Left ventricle myocardium inferior (tissue), 1 donor: ENCODE results near the gene TLL2. TPM values are rescaled to one million over a fixed set of nuclear protein-coding genes. Genes with fewer than 3 reads are reported as not detected.

Experiments
- DNase-seq: peaks from one replicate; pipeline ENCODE4 v3.0.0-alpha.2; 2020
- H3K27ac ChIP-seq: fragments of 200-600 bp; replicated peaks from 2 replicates; pipeline ENCODE4 v1.8.0; 2021
- H3K27me3 ChIP-seq: fragments of 200-600 bp; 2 replicates; pipeline ENCODE4 v1.8.0; 2021; ENCODE audit warnings: low read depth
- H3K36me3 ChIP-seq: fragments of 200-600 bp; 2 replicates; pipeline ENCODE4 v1.8.0; 2021
- H3K4me1 ChIP-seq: fragments of 200-600 bp; 2 replicates; pipeline ENCODE4 v1.8.0; 2021
- H3K4me3 ChIP-seq: fragments of 200-600 bp; 2 replicates; pipeline ENCODE4 v1.8.0; 2021; ENCODE audit warnings: mild to moderate bottlenecking, moderate library complexity
- H3K9me3 ChIP-seq: fragments of 200-600 bp; replicated peaks from 2 replicates; pipeline ENCODE4 v1.8.0; 2021
- CTCF ChIP-seq: fragments of 200-600 bp; IDR thresholded peaks from 2 replicates; pipeline ENCODE4 v1.8.0; 2021; ENCODE audit warnings: antibody characterized with exemption, mild to moderate bottlenecking, borderline replicate concordance
- intact Hi-C: fragments of 100-400 bp; cut with micrococcal nuclease; formaldehyde crosslinking; loops from one replicate; pipeline ENCODE4 v1.11.0; 2022
- total RNA-seq: library from RNA; stranded (reverse); fragmentation: NEBNext Ultra II Directional; extraction: Animal tissue kit (Norgen Biotek cat#: 25700); gene quantifications from one replicate; pipeline ENCODE4 v1.2.1, GENCODE V29; 2021
- donor health status: DM: no; HTN: yes; CAD: no; lungs with severe emphysema.

Gene TLL2
- total RNA-seq, 1 donor from 2014 or later = 7.0 TPM

- no peaks in the 10 kb centered on the region for H3K9me3 ChIP-seq
- H3K36me3 ChIP-seq = no peaks in the 10 kb centered on the region
- no peak for TF ChIP-seq CTCF
- peaks cover 5% of the 10 kb centered on the region for H3K27me3 ChIP-seq
- H3K4me3 ChIP-seq = no peak overlapping the region
- peak overlapping the region; percentile 60 for H3K27ac ChIP-seq
- intact Hi-C loops = no loop called here
- peaks cover 71% of the 10 kb centered on the region for H3K4me1 ChIP-seq
- no peak for DNase-seq
Measured at GRCh38 chr10:96415891-96416554, 97.7 kb downstream of the TLL2 start.

- Histone ChIP-seq H3K27ac (no peak overlapping the region), H3K9me3 (no peaks in the 10 kb centered on the region), H3K4me1 (peaks cover 64% of the 10 kb centered on the region), H3K36me3 (no peaks in the 10 kb centered on the region), H3K4me3 (no peak overlapping the region), H3K27me3 (peaks cover 5% of the 10 kb centered on the region)
- no peak for DNase-seq
- intact Hi-C loops = no loop called here
- no peak for TF ChIP-seq CTCF
Measured at GRCh38 chr10:96415150-96415890, 98.4 kb downstream of the TLL2 start.

- no peak for TF ChIP-seq CTCF
- no peak for DNase-seq
- H3K9me3 ChIP-seq = no peaks in the 10 kb centered on the region
- H3K36me3 ChIP-seq = no peaks in the 10 kb centered on the region
- H3K4me1 ChIP-seq = peaks cover 62% of the 10 kb centered on the region
- intact Hi-C loops = no loop called here
- no peak overlapping the region for H3K4me3 ChIP-seq
- H3K27ac ChIP-seq = no peak overlapping the region
- H3K27me3 ChIP-seq = peaks cover 5% of the 10 kb centered on the region
Measured at GRCh38 chr10:96414303-96414702, 99.4 kb downstream of the TLL2 start.

GRCh38 chr10:96413151-96413787 is 100.5 kb downstream of the TLL2 start:
- Histone ChIP-seq H3K4me3 (no peak overlapping the region), H3K9me3 (no peaks in the 10 kb centered on the region), H3K27ac (peak overlapping the region; percentile 77), H3K36me3 (no peaks in the 10 kb centered on the region), H3K27me3 (peaks cover 14% of the 10 kb centered on the region), H3K4me1 (peaks cover 62% of the 10 kb centered on the region)
- intact Hi-C loops = no loop called here
- TF ChIP-seq CTCF = peak; percentile 20
- DNase-seq = no peak

GRCh38 chr10:96411716-96412320 is 101.9 kb downstream of the TLL2 start:
- Histone ChIP-seq H3K27ac (no peak overlapping the region), H3K4me3 (no peak overlapping the region), H3K27me3 (peaks cover 14% of the 10 kb centered on the region)

More at GRCh38 chr10:96411716-96412320, 101.9 kb downstream of the TLL2 start:
- intact Hi-C loops = no loop called here
- H3K36me3 ChIP-seq = no peaks in the 10 kb centered on the region
- H3K9me3 ChIP-seq = no peaks in the 10 kb centered on the region
- DNase-seq = no peak
- TF ChIP-seq CTCF = no peak
- H3K4me1 ChIP-seq = peaks cover 51% of the 10 kb centered on the region
